Activated naive CD8-positive, alpha-beta T cell treated with anti-CD3 and anti-CD28 coated beads, Interleukin-2, amount 50 U/mL, for 16 hours (primary cell): Measurements from ENCODE around the gene GPRC5A.
"Not testable (repeated sequence)": the region's sequence is repeated elsewhere in the genome, so short reads cannot be mapped to it uniquely, and the experiment has no call there.

Experiments
- DNase-seq: peaks from one replicate; pipeline ENCODE4 v3.0.0-alpha.2; 2020; ENCODE audit warnings: low read depth, low spot score

The GPRC5A gene, protein sequence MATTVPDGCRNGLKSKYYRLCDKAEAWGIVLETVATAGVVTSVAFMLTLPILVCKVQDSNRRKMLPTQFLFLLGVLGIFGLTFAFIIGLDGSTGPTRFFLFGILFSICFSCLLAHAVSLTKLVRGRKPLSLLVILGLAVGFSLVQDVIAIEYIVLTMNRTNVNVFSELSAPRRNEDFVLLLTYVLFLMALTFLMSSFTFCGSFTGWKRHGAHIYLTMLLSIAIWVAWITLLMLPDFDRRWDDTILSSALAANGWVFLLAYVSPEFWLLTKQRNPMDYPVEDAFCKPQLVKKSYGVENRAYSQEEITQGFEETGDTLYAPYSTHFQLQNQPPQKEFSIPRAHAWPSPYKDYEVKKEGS

GRCh38 chr12:12891080-12891880 lies at the start of gene GPRC5A:
Gene GPRC5A, plus strand, starts transcription at chr12:12891562. Its CDS starts 16,688 bp downstream, at chr12:12908250.
- peak; percentile 6 for DNase-seq

DNA sequence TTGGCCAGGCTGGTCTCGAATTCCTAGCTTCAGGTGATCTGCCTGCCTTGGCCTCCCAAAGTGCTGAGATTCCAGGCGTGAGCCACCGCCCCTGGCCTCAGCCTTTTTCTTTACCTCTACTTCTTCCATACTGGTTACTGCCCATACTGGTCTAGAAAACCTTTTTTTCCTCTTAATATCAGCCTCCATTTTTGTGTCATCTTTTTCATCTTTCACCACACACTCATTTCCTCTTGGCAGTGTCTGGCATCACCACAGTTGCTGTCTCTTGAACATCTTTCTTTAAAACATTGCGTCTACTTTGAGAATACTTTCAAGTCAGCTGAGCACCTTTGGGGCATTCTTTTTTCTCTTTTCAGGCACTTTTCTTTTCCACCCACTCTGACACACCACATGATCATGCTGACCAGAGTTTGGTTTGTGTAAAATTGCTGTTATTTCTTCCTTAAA lies 45.5 kb upstream of the GPRC5A start:
- no peak for DNase-seq

GRCh38 chr12:12846780-12847179 lies 44.6 kb upstream of the GPRC5A start:
- not testable (repeated sequence) for DNase-seq

DNA sequence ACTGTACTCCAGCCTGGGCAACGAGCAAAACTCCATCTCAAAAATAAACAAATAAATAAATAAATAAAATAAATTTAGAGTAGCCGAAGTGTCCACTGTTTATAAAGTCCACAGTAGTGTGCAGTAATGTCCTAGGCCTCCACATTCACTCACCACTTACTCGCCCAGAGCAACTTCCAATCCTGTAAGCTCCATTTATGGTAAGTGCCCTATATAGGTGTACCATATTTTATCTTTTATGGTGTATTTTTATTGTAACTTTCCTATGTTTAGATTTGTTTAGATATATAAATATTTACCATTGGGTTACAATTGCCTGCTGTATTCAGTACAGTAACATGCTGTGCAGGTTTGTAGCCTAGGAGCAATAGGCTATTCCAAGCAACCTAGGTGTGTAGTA lies 37.9 kb upstream of the GPRC5A start:
- no peak for DNase-seq

GRCh38 chr12:12859690-12860089 lies 31.7 kb upstream of the GPRC5A start:
- no peak for DNase-seq

DNA sequence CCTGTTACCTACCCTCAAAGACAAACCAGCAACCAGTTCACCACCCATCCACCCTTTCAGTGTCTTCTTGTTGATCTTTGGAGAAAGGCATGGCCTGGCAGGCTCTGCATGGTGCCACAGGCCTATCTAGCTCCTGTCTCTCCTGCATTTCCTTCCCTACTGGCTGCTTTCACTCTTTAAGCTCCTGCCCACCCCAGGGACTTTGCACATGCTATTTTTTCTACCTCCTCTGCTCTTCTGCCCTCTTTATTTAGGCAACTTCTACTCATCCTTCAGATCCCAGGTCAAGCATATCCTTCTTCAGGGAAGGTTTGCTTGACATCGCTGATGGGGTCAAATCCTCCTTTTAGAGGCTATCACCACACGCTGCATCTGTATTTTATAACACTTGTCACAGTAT lies 27.1 kb upstream of the GPRC5A start:
- no peak for DNase-seq

DNA sequence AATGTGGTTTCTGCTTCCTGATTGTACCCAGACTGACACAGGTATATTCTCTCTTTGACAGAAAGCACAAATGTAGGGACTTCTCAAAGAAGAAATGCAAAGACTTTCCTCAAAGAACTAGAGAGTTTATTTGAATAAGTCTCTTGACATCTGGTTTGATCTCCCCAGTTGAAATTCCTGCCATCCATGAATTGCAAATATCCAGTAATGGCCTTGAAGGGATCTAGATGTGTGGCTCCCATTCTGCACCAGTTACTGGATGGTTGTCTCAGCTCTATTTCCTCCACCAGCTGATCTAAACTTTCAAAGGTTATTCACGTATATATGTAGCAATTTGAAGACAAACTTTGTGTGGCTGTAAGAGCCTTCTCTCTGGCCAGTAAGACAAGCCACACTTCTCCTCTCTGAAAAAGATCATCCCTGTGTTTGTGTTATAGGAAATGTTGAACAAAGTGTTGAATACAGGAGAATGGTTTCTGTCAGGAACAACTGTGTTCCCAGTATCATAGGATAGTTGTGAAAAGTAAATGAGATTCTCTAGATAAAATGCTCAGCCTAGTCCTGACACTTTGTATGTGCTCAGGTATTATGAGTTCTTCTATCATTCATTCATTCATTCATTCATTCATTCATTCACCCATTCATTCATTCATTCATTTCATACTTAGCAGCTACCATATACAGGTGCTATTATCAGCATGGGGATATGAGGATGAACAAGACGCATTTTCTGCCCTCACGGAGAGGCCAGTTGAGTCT lies 22.7 kb upstream of the GPRC5A start:
- no peak for DNase-seq

DNA sequence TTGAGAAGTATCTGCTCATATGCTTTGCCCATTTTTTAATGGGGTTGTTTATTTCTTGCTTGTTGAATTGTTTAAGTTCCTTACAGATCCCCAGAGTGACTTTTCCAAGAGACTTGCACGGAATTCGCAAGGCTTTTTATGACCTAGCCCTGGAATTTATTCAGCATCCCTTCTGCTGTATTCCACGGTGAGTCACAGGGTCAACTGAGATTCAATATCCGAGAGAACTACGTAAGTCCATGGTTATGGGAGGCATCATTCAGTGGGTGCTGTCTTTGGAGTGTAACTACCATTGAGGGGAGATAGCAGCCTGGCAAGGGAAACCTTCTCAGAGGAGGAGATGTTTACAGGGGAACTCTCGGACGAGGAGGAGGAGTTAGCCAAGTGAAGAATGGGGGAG lies 20.9 kb upstream of the GPRC5A start:
- DNase-seq = no peak

DNA sequence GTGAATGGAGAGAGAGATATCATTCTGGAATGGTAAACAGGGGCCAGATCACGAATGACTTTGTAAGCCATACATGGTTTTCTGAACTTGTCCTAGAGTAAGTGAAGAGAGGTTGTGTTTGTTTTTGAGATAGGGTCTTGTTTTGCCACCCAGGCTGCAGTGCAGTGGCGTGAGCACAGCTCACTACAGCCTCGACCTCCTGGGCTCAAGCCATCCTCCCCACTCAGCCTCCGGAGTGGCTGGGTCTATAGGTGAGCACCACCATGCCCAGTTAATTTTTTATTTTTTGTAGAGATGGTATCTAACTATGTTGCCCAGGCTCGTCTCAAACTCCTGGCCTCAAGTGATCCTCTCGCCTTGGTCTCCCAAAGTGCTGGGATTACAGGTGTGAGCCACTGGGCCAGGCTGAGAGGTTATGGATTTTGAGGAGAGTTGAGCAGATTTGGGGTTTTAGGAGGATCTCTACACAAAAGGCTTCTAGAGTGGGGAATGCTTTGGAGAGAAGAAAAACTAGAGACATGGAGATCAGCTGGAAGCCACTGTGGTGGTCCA lies 19.7 kb upstream of the GPRC5A start:
- DNase-seq = no peak

GRCh38 chr12:12872139-12872933 lies 19.0 kb upstream of the GPRC5A start:
- no peak for DNase-seq

DNA sequence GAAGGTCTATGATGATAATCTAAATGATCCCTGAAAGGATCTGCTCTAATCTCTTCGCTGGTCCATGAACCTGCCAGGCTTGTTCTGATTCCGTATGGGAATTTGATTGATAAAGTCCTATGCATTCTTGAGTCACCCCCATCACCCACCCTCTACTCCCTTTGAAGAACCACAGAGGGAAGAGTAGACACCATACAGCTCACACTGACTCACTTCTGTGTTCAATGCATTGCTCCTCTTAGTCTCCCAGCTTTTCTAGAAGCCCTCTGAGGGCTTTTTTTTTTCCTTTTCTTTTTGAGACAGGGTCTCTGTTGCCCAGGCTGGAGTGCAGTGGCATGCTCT lies 18.5 kb upstream of the GPRC5A start:
- DNase-seq = no peak

- no peak for DNase-seq
These were observed 17.3 kb upstream of the GPRC5A start for GRCh38 chr12:12874029-12874428.

DNA sequence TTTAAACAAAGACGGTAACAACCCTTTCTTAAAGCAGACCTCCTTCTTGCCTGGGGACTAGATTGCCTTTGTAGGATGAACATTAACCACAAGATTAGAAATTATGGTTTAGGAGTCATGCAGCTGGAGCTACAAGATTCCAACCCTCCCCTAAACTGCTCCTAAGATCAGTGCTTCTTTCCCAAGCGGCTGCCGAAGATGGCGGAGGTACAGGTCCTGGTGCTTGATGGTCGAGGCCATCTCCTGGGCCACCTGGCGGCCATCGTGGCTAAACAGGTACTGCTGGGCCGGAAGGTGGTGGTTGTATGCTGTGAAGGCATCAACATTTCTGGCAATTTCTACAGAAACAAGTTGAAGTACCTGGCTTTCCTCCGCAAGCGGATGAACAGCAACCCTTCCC lies 16.1 kb upstream of the GPRC5A start:
- DNase-seq = not testable (repeated sequence)

GRCh38 chr12:12877153-12877768 lies 14.1 kb upstream of the GPRC5A start:
- DNase-seq = no peak

- no peak for DNase-seq
These were observed 13.4 kb upstream of the GPRC5A start for GRCh38 chr12:12877781-12878455.

DNA sequence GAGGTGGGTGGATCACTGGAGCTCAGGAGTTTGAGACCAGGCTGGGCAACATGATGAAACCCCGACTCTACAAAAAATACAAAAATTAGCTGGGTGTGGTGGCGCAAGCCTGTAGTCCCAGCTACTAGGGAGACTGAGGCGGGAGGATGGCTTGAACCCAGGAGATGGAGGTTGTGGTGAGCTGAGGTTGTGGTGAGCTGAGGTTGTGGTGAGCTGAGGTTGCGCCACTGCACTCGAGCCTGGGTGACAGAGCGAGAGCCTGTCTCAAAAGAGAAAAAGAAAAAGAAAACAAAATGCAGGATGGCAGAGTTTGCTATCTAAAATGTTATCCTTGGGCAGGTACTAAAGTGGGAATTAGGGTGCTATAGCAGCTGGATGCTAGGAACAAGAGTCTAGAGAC lies 10.8 kb upstream of the GPRC5A start:
- DNase-seq = no peak

- no peak for DNase-seq
These were observed 10.0 kb upstream of the GPRC5A start for GRCh38 chr12:12881151-12881909.

- no peak for DNase-seq
These were observed 9.1 kb upstream of the GPRC5A start for GRCh38 chr12:12882288-12882687.

GRCh38 chr12:12883369-12884001 lies 7.9 kb upstream of the GPRC5A start:
- DNase-seq = no peak
